ENCODE data around the gene CBX4.

CBX4 gene

DNA sequence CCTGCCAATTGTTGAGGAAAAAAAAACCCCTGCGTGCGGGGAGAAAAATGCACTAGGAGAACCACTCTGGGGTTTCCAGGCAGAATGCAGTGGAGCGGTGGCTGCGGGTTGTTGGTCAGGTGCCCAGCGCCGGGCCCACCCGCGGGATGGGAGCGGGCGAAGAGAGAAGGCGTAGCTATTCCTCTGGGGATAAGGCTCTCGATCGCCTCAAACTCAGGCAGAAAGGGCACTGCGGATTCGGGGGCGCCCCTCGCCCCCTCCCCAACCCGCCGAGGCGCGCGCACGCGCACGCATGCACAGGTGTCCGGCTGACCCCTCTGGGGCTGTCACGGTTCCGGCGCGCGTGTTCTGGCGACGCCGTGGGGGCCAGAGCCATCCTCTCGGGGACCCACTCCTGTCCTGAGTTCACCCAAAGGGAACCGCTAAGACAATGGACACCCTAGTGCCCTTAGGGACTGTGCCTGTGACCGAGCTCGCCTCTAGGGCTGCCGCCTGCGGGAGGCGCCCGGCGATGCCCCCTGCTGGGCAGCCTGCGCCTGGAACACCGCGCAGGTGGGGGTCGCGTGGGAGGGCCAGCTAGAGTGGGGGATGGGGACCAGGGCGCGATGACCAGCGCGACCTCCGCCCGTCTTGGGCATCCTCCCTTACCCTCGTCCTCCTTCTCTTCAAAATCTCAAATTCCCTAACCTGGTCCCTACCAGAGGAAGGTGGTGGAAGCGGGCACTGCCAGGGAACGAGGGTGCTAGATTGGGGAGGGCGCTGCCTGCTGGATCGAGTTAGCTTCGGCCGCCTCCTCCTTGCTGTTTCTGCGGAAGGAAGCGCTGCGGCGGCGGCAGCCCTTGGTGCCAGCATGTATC, 28.0 kb downstream of the CBX4 start:
- peak; percentile 53 to 78 for DNase-seq (ENCODE audit: low spot score in 2 of 2)
- no peaks in the 10 kb centered on the region for H3K27me3 ChIP-seq (ENCODE audit: low read depth)
- in situ Hi-C loops (cut with MboI; ENCODE audit: low sequenced_read_pairs): no loop called here
- H3K36me3 ChIP-seq (replicated peaks): no peaks in the 10 kb centered on the region
- H3K9me3 ChIP-seq: no peaks in the 10 kb centered on the region
- peaks cover 20% of the 10 kb centered on the region for H3K4me1 ChIP-seq
- H3K4me3 ChIP-seq: peak overlapping the region; percentile 35

DNA sequence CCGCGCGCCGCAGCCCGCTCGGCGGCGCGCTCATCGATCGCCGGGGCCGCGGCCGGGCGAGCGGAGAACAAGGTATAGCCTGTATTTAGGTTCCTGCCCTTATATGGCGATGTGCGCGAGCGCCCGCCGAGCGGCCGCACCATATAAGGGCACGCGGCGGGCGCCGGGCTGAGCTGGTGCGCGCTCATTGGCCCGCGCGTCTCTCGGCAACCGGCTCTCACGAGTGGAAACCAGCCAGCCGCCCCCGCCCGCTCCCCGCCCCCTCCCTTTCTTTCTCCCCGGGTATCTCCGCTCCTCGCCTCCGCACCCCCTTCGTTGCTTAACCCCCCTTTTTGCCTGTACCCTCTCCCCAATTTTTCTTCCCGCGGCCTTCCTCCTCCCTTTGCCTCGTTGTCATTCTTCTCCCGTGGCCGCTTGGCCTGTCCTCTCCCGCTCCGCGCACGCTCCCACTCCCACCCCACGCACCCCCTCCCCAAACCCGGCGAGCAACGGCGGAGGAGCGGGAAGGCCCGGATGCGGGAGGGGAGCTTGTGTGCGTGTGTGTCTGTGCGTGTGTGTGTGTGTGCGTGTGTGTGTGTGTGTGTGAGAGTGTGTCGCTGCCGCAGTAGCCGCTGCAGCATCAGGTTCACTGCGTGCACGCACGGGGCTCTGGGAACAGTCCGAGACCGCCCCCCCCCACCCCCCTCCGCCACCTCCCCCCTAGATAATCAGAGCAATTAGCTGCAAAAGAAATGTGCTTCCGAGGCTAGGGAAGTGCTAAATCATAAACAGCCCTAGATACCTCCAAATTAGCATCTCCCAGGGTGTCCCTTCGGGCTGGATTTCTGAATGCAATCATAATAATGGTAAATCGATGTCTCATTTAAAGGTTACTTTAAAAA, 28.9 kb downstream of the CBX4 start:
- Histone ChIP-seq H3K27me3 (ENCODE audit: low read depth) (no peaks in the 10 kb centered on the region), H3K4me1 (peaks cover 20% of the 10 kb centered on the region), H3K4me3 (peak overlapping the region; percentile 35), H3K36me3 (replicated peaks) (no peaks in the 10 kb centered on the region), H3K9me3 (no peaks in the 10 kb centered on the region)
- peak; percentile 90 to 93 for DNase-seq (ENCODE audit: low spot score in 2 of 2)
- in situ Hi-C loops (cut with MboI; ENCODE audit: low sequenced_read_pairs): no loop called here

DNA sequence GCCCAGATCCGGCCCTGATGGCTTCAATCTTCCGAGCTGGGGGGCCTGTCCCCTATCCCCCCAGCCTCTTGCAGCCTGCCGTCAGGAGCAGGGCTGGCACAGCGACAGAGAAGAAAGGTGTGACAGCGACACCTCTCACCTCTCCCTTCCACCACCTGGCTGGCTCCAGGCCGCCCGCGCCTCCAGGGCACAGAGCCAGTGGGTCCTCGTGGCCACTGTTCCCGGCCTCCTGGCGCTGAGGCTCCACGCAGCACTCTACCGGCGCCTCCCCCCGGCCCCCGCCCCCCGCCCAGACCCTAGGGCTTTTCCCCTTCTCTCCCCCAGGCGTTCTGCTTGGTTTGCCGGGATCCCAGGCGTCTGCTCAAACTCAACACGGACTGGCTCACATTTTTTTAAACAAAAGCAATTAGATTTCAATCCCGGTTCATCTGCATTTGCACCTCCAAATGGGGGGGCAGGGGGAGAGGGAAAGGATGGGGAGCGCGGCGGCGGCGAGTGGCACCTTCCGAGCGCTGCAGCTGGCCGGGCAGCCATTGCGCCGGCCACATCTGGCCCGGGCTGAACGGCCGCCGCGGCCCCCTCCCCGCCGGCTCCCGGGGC, 29.6 kb downstream of the CBX4 start:
- no peaks in the 10 kb centered on the region for H3K9me3 ChIP-seq
- peak in 1 of 2 experiments; percentile 19 for DNase-seq (ENCODE audit: low spot score in 2 of 2)
- H3K27me3 ChIP-seq (ENCODE audit: low read depth): no peaks in the 10 kb centered on the region
- H3K4me1 ChIP-seq: peaks cover 21% of the 10 kb centered on the region
- peak overlapping the region; percentile 24 for H3K4me3 ChIP-seq
- H3K36me3 ChIP-seq (replicated peaks): no peaks in the 10 kb centered on the region
- in situ Hi-C loops (cut with MboI; ENCODE audit: low sequenced_read_pairs): no loop called here

DNA sequence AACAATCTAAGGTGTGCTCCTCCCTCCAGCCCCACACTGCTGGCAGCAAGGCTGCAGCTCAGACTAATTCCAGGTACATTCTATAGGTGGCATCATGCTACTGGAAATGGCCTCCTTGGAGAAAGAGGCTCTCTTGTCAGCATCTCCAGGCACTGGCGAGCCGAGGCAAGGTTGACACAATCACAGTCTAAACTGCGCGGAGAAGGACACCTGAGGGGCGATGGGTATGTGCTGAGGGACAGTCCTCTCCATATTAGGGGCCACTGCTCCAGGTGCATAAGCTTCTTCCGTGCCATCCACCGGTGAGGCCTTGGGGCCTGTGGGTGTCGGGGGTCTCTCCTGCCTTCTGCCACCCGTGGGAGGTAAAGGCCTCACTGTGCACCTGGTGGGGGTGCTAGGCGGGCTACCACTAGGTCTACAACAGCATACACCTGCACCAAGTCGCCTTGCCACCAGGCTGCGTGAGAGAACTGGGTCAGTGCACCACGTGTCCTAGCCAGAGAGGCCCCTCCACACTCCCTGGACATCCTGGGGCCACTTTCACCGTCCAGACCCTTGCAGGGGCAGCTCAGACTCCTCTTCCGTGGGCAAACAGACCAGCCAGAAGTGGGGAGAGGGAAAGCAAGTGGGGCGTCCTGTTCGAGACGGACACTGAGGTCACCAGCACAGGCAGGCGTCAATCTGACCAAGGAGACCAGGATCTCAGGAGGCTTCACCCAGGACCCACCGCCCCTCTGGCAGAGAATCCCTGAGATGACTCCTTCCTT, 30.3 kb downstream of the CBX4 start:
- no peaks in the 10 kb centered on the region for H3K36me3 ChIP-seq (replicated peaks)
- no peaks in the 10 kb centered on the region for H3K27me3 ChIP-seq (ENCODE audit: low read depth)
- peaks cover 28% of the 10 kb centered on the region for H3K4me1 ChIP-seq
- no peaks in the 10 kb centered on the region for H3K9me3 ChIP-seq
- no peak overlapping the region for H3K4me3 ChIP-seq
- DNase-seq (ENCODE audit: low spot score in 2 of 2): no peak
- in situ Hi-C loops (cut with MboI; ENCODE audit: low sequenced_read_pairs): no loop called here

DNA sequence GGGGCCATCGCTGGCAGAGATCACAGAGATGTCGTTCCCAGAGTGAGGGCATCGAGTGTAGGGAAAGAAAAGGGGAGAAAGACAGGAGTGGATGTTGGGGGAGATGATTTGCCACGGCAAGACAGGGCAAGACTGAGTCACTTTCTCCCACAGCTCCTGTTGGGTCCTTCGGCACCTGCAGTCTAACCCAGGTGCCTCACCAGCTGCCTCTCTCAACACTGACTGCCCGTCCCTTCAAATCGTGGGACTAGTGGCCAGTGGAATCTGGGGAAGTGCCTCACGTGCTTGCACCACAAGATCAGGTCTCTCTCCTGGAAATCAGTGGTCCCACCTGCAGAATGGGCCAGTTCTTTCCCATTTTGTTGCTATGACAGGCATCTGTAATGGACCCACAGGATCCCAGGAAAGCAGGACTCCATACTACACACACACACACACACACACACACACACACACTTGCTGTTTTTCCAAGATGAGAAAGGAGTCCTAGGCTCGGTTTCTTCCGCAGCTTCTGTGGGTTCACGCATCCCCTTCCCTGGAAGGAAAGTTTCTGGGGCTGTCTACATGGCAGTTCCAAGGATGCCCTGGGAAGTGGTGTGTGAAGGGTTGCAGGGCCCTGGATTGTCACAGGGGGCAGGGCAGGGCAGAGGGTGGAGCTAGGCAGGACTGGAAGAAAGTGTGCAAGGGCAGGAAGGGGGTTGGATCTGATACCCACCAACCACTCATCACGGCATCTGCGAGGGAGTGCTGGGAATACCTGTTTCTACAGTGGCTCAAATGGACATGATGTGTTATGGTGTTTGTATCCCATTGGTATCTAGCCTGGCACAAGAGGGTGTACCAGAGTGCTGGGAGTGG, 32.1 kb downstream of the CBX4 start:
- H3K4me3 ChIP-seq: no peak overlapping the region
- H3K9me3 ChIP-seq: no peaks in the 10 kb centered on the region
- DNase-seq (ENCODE audit: low spot score in 2 of 2): no peak
- H3K36me3 ChIP-seq (replicated peaks): no peaks in the 10 kb centered on the region
- in situ Hi-C loops (cut with MboI; ENCODE audit: low sequenced_read_pairs): no loop called here
- H3K4me1 ChIP-seq: peaks cover 30% of the 10 kb centered on the region
- no peaks in the 10 kb centered on the region for H3K27me3 ChIP-seq (ENCODE audit: low read depth)

DNA sequence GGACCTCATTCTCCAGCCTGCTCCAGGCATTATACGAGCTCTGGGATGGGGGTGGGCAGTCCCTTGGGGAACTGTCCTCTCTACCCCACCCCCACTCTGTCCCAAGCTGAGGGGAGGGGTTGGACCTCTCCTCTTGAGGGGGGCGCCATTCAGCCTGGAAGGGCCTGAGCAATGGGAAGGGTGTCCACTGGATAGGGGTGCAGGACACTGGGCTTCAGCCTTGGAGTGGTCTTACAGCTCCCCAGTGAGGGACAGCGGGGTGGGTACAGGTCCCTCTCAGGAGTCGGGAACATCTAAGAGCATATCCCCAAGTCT, 32.8 kb downstream of the CBX4 start:
- in situ Hi-C loops (cut with MboI; ENCODE audit: low sequenced_read_pairs): no loop called here
- no peak for DNase-seq (ENCODE audit: low spot score in 2 of 2)
- Histone ChIP-seq H3K4me1 (peaks cover 24% of the 10 kb centered on the region), H3K9me3 (no peaks in the 10 kb centered on the region), H3K27me3 (ENCODE audit: low read depth) (no peaks in the 10 kb centered on the region), H3K4me3 (no peak overlapping the region), H3K36me3 (replicated peaks) (no peaks in the 10 kb centered on the region)

DNA sequence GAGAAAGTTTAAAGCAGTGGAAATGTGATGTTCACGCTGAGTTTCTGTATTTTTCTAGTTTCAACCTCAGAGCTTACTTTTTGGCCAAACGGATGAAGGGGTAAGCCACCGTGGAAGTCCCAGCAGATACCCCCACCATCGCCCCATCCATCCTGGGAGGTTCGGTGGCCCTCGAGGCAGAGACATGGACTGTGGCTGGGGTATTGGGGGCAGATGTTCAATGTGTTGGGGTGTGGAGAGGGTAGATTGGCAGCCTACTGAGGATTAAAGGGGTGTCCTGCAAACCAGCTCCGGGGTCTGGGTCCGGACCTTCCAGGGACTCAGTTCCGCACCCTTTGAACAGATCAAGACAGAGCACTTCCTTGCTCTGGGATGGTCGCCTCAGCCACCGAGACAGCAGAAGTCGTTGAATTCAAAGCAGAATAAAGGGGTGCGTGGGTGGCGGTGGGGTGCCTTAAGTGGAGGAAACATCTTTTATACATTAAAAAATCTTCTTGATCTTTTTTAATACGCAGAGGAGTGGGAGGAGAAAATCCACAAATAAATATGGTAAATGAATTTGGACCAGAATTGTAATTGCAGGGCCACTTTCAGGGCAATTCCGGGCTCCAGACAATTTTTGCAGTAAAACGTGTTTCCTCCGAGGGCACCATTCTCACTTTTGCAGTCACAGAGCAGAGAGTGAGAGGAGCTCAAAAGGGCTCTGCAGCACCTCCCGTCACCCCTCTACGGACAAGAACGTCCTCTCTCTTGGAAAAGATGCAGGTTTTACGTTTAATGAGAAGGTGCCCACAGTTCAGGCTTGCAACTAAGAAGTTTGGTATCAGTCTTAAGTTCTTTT, 34.2 kb downstream of the CBX4 start:
- H3K4me3 ChIP-seq: no peak overlapping the region
- peaks cover 23% of the 10 kb centered on the region for H3K4me1 ChIP-seq
- H3K36me3 ChIP-seq (replicated peaks): no peaks in the 10 kb centered on the region
- no peak for DNase-seq (ENCODE audit: low spot score in 2 of 2)
- in situ Hi-C loops (cut with MboI; ENCODE audit: low sequenced_read_pairs): no loop called here
- H3K27me3 ChIP-seq (ENCODE audit: low read depth): no peaks in the 10 kb centered on the region
- no peaks in the 10 kb centered on the region for H3K9me3 ChIP-seq

DNA sequence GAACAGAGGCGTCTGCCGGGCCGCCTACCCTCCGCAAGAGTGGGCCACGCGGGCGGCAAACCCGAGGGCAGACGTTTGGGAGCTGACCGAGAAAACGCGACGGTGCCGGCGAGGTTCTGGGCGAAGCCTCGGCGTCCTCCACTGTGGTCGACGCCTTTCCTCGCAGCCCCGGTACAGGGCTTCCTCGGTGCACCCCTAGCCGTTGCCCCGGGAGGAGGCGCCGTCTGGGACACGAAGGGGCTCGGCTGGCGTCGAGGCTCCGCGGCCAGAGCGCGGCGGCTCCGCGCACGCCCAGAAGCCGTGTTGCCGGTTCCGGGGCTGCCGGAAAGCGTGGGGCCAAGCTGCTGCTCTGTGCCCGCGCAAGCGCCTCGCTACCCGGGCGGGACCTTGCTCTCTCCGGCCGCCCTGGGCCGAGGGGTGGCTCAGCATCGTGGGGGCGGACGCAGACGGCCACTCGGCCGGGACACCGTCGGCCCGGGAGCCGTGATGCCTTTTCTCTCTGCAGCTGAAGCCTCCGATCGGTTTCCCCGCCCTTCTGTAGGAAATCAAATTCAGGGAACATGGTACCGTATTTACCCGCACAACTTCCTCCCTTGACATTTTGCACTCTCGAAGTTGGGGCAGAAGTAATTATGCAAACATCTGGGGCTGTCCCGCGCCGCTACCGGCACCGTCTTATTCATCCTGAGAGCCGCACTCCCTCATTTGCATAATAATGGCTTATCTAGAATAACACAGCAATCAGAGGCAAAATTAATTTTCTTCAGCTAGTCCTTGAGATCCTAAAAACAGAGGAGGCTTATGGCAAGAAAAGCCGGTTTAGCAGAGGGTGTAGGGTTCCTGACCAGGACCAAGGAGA, 35.0 kb downstream of the CBX4 start:
- Histone ChIP-seq H3K9me3 (no peaks in the 10 kb centered on the region), H3K4me3 (peak overlapping the region; percentile 31), H3K27me3 (ENCODE audit: low read depth) (no peaks in the 10 kb centered on the region), H3K36me3 (replicated peaks) (no peaks in the 10 kb centered on the region), H3K4me1 (peaks cover 23% of the 10 kb centered on the region)
- peak; percentile 72 to 82 for DNase-seq (ENCODE audit: low spot score in 2 of 2)
- in situ Hi-C loops (cut with MboI; ENCODE audit: low sequenced_read_pairs): no loop called here

DNA sequence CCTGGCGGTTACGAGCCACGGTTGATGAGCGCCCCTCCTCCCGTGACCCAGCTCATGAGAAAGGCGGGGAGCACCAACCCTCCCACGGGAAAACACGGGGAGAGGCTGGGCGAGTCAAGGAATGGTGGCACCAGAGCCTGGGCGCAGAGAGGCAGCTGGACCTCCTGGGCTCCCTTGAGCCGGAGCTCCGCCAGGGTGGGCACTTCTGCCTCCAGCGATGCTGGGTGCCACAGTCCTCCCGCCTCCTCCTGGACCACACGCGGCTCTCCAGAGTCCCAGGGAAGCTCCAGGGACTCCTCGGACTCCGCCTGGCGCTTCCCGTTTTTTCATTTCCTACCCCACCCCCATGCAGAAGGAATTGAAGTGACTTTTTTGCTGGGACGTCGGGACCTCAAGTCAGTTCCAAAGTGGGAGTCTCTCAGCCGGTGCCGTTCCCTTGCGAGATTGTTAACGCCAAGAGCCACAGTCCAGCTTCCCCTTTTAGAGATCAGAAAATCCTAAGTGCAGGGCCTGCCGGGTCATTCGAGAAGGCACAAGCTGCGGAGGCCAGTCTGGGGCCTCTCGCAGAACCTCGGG, 35.7 kb downstream of the CBX4 start:
- Histone ChIP-seq H3K4me1 (peaks cover 21% of the 10 kb centered on the region), H3K4me3 (peak overlapping the region; percentile 31), H3K36me3 (replicated peaks) (no peaks in the 10 kb centered on the region), H3K27me3 (ENCODE audit: low read depth) (no peaks in the 10 kb centered on the region), H3K9me3 (no peaks in the 10 kb centered on the region)
- in situ Hi-C loops (cut with MboI; ENCODE audit: low sequenced_read_pairs): no loop called here
- DNase-seq (ENCODE audit: low spot score in 2 of 2): no peak

DNA sequence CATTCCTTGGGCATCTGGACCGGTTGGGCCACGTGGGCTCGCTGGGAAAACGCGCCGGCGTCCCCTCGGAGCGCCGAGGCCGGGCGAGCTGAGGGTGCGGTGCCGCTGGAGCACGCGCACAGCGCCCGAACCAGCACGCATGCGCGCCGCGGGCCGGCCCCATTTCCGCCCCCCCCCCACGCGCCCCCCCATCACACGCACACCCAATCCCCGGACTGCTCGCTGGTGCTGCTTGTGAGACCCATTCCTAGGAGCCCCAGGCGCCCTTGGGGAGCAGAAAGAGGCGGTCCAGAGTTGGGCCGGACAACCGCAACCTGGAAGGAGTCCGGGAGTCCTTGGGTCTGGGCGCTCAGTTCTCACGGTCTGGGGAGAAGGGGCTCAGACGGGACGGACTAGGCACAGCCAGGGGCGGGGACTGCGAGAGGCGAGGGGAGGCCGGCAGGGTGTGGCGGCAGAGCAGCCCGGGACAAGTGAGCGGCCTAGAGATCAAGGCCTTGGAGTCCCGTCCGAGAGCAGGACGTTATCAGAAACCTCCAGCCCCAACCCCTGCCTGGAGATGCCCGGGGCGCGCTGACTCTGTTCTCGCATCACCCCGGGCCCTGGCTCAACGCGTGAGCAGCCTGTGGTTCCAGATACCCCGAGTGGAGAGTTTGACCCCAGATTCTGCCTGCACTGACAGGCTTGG, 36.4 kb downstream of the CBX4 start:
- no peaks in the 10 kb centered on the region for H3K27me3 ChIP-seq (ENCODE audit: low read depth)
- no peaks in the 10 kb centered on the region for H3K9me3 ChIP-seq
- no peak for DNase-seq (ENCODE audit: low spot score in 2 of 2)
- H3K4me1 ChIP-seq: peaks cover 26% of the 10 kb centered on the region
- no peak overlapping the region for H3K4me3 ChIP-seq
- no peaks in the 10 kb centered on the region for H3K36me3 ChIP-seq (replicated peaks)
- in situ Hi-C loops (cut with MboI; ENCODE audit: low sequenced_read_pairs): no loop called here

Measured in HAP-1 (cell line).